K562 (cell line): ENCODE results near the gene CDC20B.

ENCODE experiments used
- CCAR2 ChIP-seq: fragments of 200-400 bp; formaldehyde crosslinking; IDR thresholded peaks from 2 replicates; pipeline ENCODE4 v1.6.1; 2017; ENCODE audit warnings: mild to moderate bottlenecking, low read depth, low read length
- CTCF ChIP-seq, 3 experiments: IDR thresholded peaks in 2 of 3; conservative IDR thresholded peaks in 1 of 3; 2 replicates each; pipeline ENCODE4 v1.5.1; 2011 to 2012; ENCODE audit warnings: low read length in 3 of 3, mild to moderate bottlenecking in 3 of 3, control low read depth in 2 of 3, improper control_type of control experiment in 1 of 3, inconsistent platforms in 1 of 3, low read depth in 1 of 3, mixed read lengths in 1 of 3, moderate library complexity in 1 of 3; ENCODE audit not compliant: insufficient read depth in 2 of 3
- MYNN ChIP-seq, 2 experiments: sonication (generic); formaldehyde crosslinking in 1 of 2; IDR thresholded peaks; 2 replicates each; pipeline versions ENCODE4 v1.5.0 to v1.6.1; 2016 to 2020; ENCODE audit warnings: antibody characterized with exemption in 1 of 2, missing genetic modification reagents in 1 of 2
- SMC3 ChIP-seq: conservative IDR thresholded peaks from 2 replicates; pipeline ENCODE4 v1.6.1; 2011; ENCODE audit warnings: low read depth, low read length, improper control_type of control experiment; ENCODE audit not compliant: insufficient read depth

GRCh38 chr5:55096182-55096581 is 76.8 kb downstream of the CDC20B start:
- TF ChIP-seq CTCF (IDR thresholded peaks at IDR 0.05 in 2 of 3, conservative IDR thresholded peaks at IDR 0.05 in 1 of 3; ENCODE audit: insufficient read depth in 2 of 3, low read depth in 1 of 3, low read length in 3 of 3) (no peak), SMC3 (no peak), CCAR2 (no peak), MYNN (IDR thresholded peaks at IDR 0.05) (no peak), MYNN (CRISPR knock-in tag; IDR thresholded peaks at IDR 0.05) (no peak)
